ENCODE results near the gene SLC35D3. TPM values are rescaled to one million over a fixed set of nuclear protein-coding genes. Genes with fewer than 3 reads are reported as not detected.
"Not testable (repeated sequence)": the region's sequence is repeated elsewhere in the genome, so short reads cannot be mapped to it uniquely, and the experiment has no call there.

SLC35D3 gene
- total and polyA plus RNA-seq, 2 donors (not counting 3 experiments of a cell fraction or from before 2014, with no cell fraction given), result not detected

DNA sequence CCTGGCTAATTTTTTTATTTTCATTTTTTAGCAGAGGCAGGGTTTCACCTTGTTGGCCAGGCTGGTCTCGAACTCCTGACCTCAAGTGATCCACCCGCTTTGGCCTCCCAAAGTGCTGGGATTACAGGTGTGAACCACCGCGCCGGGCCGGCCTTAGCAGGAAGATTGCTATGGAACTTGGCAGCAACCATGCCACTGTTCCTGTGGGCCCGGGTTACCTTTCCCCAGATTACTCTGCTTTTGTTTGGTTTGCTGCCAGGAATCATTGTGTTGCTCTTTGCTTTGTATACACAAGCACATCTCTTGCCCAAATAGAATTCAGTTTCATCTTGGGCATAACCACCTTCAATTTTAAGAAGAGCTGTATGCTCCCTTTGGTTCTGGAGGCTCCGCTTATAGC lies 51.7 kb downstream of the SLC35D3 start:
- H3K4me3 ChIP-seq (replicated peaks in 1 of 3; ENCODE audit: insufficient read depth in 1 of 3, low read depth in 1 of 3, low read length in 3 of 3); H2AFZ ChIP-seq (ENCODE audit: low read depth, low read length); H3K36me3 ChIP-seq (ENCODE audit: control insufficient read depth in 2 of 2, extremely low read depth in 1 of 2, insufficient read depth in 2 of 2, low read length in 2 of 2); H3K9me3 ChIP-seq (replicated peaks; ENCODE audit: control insufficient read depth, insufficient read depth, low read length); intact Hi-C loops (cut with micrococcal nuclease); H3K79me2 ChIP-seq (ENCODE audit: control insufficient read depth, insufficient read depth, low read length); H3K9ac ChIP-seq (replicated peaks; ENCODE audit: extremely low read depth, insufficient read depth, low read length); H3K27ac ChIP-seq (ENCODE audit: insufficient read depth, low read depth, low read length); CTCF ChIA-PET; H3K27me3 ChIP-seq (ENCODE audit: control insufficient read depth in 2 of 2, insufficient read depth in 2 of 2, low read length in 2 of 2); FAIRE-seq; H3K4me1 ChIP-seq (ENCODE audit: control insufficient read depth, extremely low read depth, insufficient read depth, low read length); H3K9me1 ChIP-seq (replicated peaks; ENCODE audit: control insufficient read depth, extremely low read depth, insufficient read depth, low read length); H4K20me1 ChIP-seq (replicated peaks; ENCODE audit: control insufficient read depth, extremely low read depth, insufficient read depth, low read length); BruUV-seq (replicated peaks); POLR2A ChIA-PET; H3K4me2 ChIP-seq (ENCODE audit: insufficient read depth, low read length); dilution Hi-C loops (cut with MboI; ENCODE audit: extremely low pct_ligation_motif_present, low sequenced_read_pairs); DNase-seq (ENCODE audit: low read depth, low spot score): not testable (repeated sequence)

Small RNA genes lying within 50 kb of the gene (small RNA-seq; reads per million reads assigned to genes)
- gene RF00019 (ENCODE audit: insufficient read depth, insufficient read length, low read depth, low replicate concordance) (not detected), gene RPL35AP3 (ENCODE audit: insufficient read depth, insufficient read length, low read depth, low replicate concordance) (not detected)

Other genes starting within 250 kb of the SLC35D3 start
- 5.0 and 7.0 TPM in 2 replicates for gene MAP3K5, start 129.8 kb upstream of the SLC35D3 start, total RNA-seq
- 1.3 and 1.5 TPM in 2 replicates for gene MAP3K5, start 129.8 kb upstream of the SLC35D3 start, polyA plus RNA-seq
- 3.5 and 3.7 TPM in 2 replicates for gene PEX7, start 99.7 kb upstream of the SLC35D3 start, total RNA-seq
- gene PEX7, start 99.7 kb upstream of the SLC35D3 start, polyA plus RNA-seq, result 4.5 and 5.7 TPM in 2 replicates
- gene IL20RA, start 122.7 kb downstream of the SLC35D3 start, total RNA-seq, result not detected in 2 replicates
- gene IL20RA, start 122.7 kb downstream of the SLC35D3 start, polyA plus RNA-seq, result not detected in 2 replicates

Measured in endothelial cell of umbilical vein (primary cell).